Effector memory CD4-positive, alpha-beta T cell (primary cell): ENCODE data around the gene SYF2.

Experiments used
- DNase-seq, 3 donors: peaks; one replicate each; pipeline ENCODE4 v3.0.0-alpha.2; 2020
- H3K27ac ChIP-seq: 2 replicates; pipeline ENCODE4 v1.7.0; 2013; ENCODE audit warnings: mild to moderate bottlenecking, low read length, moderate library complexity; ENCODE audit not compliant: insufficient read depth, poor library complexity, severe bottlenecking
- H3K27me3 ChIP-seq: replicated peaks from 2 replicates; pipeline ENCODE4 v1.7.0; 2013; ENCODE audit warnings: mild to moderate bottlenecking, low read length; ENCODE audit not compliant: insufficient read depth, control insufficient read depth, poor library complexity, severe bottlenecking
- H3K36me3 ChIP-seq: 2 replicates; pipeline ENCODE4 v1.7.0; 2013; ENCODE audit warnings: mild to moderate bottlenecking, low read length, moderate library complexity; ENCODE audit not compliant: control insufficient read depth, insufficient read depth
- H3K4me1 ChIP-seq: 2 replicates; pipeline ENCODE4 v1.7.0; 2013; ENCODE audit warnings: low read length, mild to moderate bottlenecking; ENCODE audit not compliant: control insufficient read depth, insufficient read depth, poor library complexity, severe bottlenecking
- H3K4me3 ChIP-seq: 2 replicates; pipeline ENCODE4 v1.7.0; 2013; ENCODE audit warnings: low read length, low read depth, mild to moderate bottlenecking; ENCODE audit not compliant: insufficient read depth, poor library complexity, severe bottlenecking
- H3K9me3 ChIP-seq: 2 replicates; pipeline ENCODE4 v1.7.0; 2013; ENCODE audit warnings: mild to moderate bottlenecking, low read length, moderate library complexity; ENCODE audit not compliant: control insufficient read depth

The SYF2 gene

GRCh38 chr1:25186161-25187007 is 45.9 kb downstream of the SYF2 start:
- Histone ChIP-seq H3K27me3 (no peaks in the 10 kb centered on the region), H3K27ac (no peak overlapping the region), H3K9me3 (no peaks in the 10 kb centered on the region), H3K36me3 (no peaks in the 10 kb centered on the region), H3K4me1 (no peaks in the 10 kb centered on the region), H3K4me3 (no peak overlapping the region)
- no peak for DNase-seq

GRCh38 chr1:25185409-25186160 is 46.7 kb downstream of the SYF2 start:
- H3K4me1 ChIP-seq, result no peaks in the 10 kb centered on the region
- DNase-seq, result no peak
- H3K4me3 ChIP-seq, result no peak overlapping the region
- no peaks in the 10 kb centered on the region for H3K36me3 ChIP-seq
- no peaks in the 10 kb centered on the region for H3K27me3 ChIP-seq
- no peak overlapping the region for H3K27ac ChIP-seq
- no peaks in the 10 kb centered on the region for H3K9me3 ChIP-seq

GRCh38 chr1:25184001-25184762 is 48.1 kb downstream of the SYF2 start:
- Histone ChIP-seq H3K4me3 (no peak overlapping the region), H3K9me3 (no peaks in the 10 kb centered on the region), H3K27ac (no peak overlapping the region), H3K4me1 (no peaks in the 10 kb centered on the region), H3K36me3 (no peaks in the 10 kb centered on the region), H3K27me3 (no peaks in the 10 kb centered on the region)
- DNase-seq, result no peak

- Histone ChIP-seq H3K27me3 (no peaks in the 10 kb centered on the region), H3K36me3 (no peaks in the 10 kb centered on the region), H3K9me3 (no peaks in the 10 kb centered on the region), H3K4me1 (no peaks in the 10 kb centered on the region), H3K4me3 (no peak overlapping the region), H3K27ac (no peak overlapping the region)
- DNase-seq, result no peak
Observed at GRCh38 chr1:25183126-25183980, 48.9 kb downstream of the SYF2 start.

- H3K27me3 ChIP-seq, result no peaks in the 10 kb centered on the region
- H3K27ac ChIP-seq, result no peak overlapping the region
- H3K36me3 ChIP-seq, result no peaks in the 10 kb centered on the region
- no peaks in the 10 kb centered on the region for H3K9me3 ChIP-seq
- H3K4me1 ChIP-seq, result no peaks in the 10 kb centered on the region
- H3K4me3 ChIP-seq, result no peak overlapping the region
- no peak for DNase-seq
Observed at GRCh38 chr1:25182629-25183028, 49.7 kb downstream of the SYF2 start.

- Histone ChIP-seq H3K4me1 (no peaks in the 10 kb centered on the region), H3K27me3 (no peaks in the 10 kb centered on the region), H3K9me3 (no peaks in the 10 kb centered on the region), H3K36me3 (no peaks in the 10 kb centered on the region), H3K4me3 (no peak overlapping the region), H3K27ac (no peak overlapping the region)
- no peak for DNase-seq
Observed at GRCh38 chr1:25180996-25181395, 51.3 kb downstream of the SYF2 start.

GRCh38 chr1:25178917-25179561 is 53.3 kb downstream of the SYF2 start:
- H3K9me3 ChIP-seq, result no peaks in the 10 kb centered on the region
- H3K27me3 ChIP-seq, result no peaks in the 10 kb centered on the region
- no peak overlapping the region for H3K4me3 ChIP-seq
- no peaks in the 10 kb centered on the region for H3K36me3 ChIP-seq
- H3K4me1 ChIP-seq, result no peaks in the 10 kb centered on the region
- no peak overlapping the region for H3K27ac ChIP-seq
- no peak for DNase-seq

- DNase-seq, result no peak
- no peak overlapping the region for H3K27ac ChIP-seq
Observed at GRCh38 chr1:25174730-25175612, 57.3 kb downstream of the SYF2 start.

More at GRCh38 chr1:25174730-25175612, 57.3 kb downstream of the SYF2 start:
- no peak overlapping the region for H3K4me3 ChIP-seq
- H3K36me3 ChIP-seq, result no peaks in the 10 kb centered on the region
- no peaks in the 10 kb centered on the region for H3K9me3 ChIP-seq
- no peaks in the 10 kb centered on the region for H3K27me3 ChIP-seq
- no peaks in the 10 kb centered on the region for H3K4me1 ChIP-seq
